Ishikawa (cell line): ENCODE results near the gene SELL.

Experiments
- CEBPB ChIP-seq: IDR thresholded peaks from 2 replicates; pipeline ENCODE4 v1.6.1; 2012
- CREB1 ChIP-seq: IDR thresholded peaks from 2 replicates; pipeline ENCODE4 v1.6.1; 2012; ENCODE audit warnings: low read depth
- EGR1 ChIP-seq: IDR thresholded peaks from 2 replicates; pipeline ENCODE4 v1.6.1; 2012
- EP300 ChIP-seq: IDR thresholded peaks from 2 replicates; pipeline ENCODE4 v1.6.1; 2012; ENCODE audit warnings: borderline replicate concordance
- FOXM1 ChIP-seq: IDR thresholded peaks from 2 replicates; pipeline ENCODE4 v1.6.1; 2012; ENCODE audit warnings: low read depth, borderline replicate concordance
- MAX ChIP-seq: IDR thresholded peaks from 2 replicates; pipeline ENCODE4 v1.6.1; 2012
- NFIC ChIP-seq: IDR thresholded peaks from 2 replicates; pipeline ENCODE4 v1.6.1; 2012
- RAD21 ChIP-seq: IDR thresholded peaks from 2 replicates; pipeline ENCODE4 v1.6.1; 2012; ENCODE audit warnings: low read depth
- REST ChIP-seq: IDR thresholded peaks from 2 replicates; pipeline ENCODE4 v1.6.1; 2012; ENCODE audit warnings: low read depth, mild to moderate bottlenecking
- TAF1 ChIP-seq: IDR thresholded peaks from 2 replicates; pipeline ENCODE4 v1.6.1; 2012; ENCODE audit warnings: low read depth, mild to moderate bottlenecking
- TCF12 ChIP-seq: IDR thresholded peaks from 2 replicates; pipeline ENCODE4 v1.6.1; 2012; ENCODE audit warnings: low read depth
- TEAD4 ChIP-seq: IDR thresholded peaks from 2 replicates; pipeline ENCODE4 v1.6.1; 2012
- USF1 ChIP-seq: IDR thresholded peaks from 2 replicates; pipeline ENCODE4 v1.6.1; 2012
- YY1 ChIP-seq: IDR thresholded peaks from 2 replicates; pipeline ENCODE4 v1.6.1; 2012; ENCODE audit warnings: low read depth
- ZBTB7A ChIP-seq: IDR thresholded peaks from 2 replicates; pipeline ENCODE4 v1.6.1; 2012; ENCODE audit warnings: low read depth

SELL gene

DNA sequence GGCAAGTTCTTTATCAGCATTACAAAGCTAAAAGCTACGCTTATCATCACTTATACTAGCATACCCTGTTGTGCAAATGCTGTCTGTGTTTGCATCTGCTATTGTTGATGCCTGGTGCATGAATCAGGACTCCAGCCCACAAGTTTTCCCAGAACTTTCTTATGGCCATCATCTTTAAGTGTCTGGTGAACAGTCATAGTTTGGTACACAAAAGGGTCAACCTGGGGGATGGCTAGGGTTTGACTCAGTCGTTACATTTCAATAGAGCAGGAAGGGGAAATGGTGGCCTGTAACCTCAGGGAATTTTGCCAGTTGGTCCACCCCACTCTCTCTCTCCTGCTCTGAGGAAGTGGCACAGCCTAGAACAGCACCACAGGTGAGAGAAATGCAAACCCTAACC is 35.4 kb downstream of the SELL start:
- no peak for TF ChIP-seq RAD21
- TF ChIP-seq NFIC: no peak
- TF ChIP-seq CEBPB: no peak
- TF ChIP-seq TEAD4: no peak
- no peak for TF ChIP-seq CREB1
- TF ChIP-seq EP300: no peak
- TF ChIP-seq ZBTB7A: no peak
- no peak for TF ChIP-seq TCF12
- TF ChIP-seq REST: no peak
- TF ChIP-seq FOXM1: no peak
- no peak for TF ChIP-seq MAX
- no peak for TF ChIP-seq USF1
- TF ChIP-seq YY1: no peak
- no peak for TF ChIP-seq EGR1

GRCh38 chr1:169670836-169671235 is 40.6 kb downstream of the SELL start:
- no peak for TF ChIP-seq TCF12
- no peak for TF ChIP-seq EGR1

DNA sequence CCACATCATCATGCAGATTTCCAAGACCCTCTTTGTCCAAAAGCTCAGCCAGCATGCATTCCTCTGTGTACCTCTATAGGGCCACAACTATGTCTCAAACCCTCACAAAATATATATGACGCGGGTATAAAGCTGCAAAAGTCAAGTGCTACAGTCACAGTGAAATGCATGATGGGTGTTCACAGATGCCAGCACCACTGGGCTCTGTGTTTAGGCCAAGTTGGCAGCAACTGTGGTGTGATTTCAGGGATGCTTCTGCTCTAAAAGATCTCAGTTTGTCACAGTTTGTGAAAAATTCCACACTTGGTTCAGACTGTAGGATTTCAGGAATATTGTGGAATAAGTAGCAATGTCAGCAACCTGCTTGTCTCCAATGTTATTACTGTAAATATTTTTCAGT is 57.5 kb downstream of the SELL start:
- TF ChIP-seq YY1 (no peak), TCF12 (no peak), TEAD4 (no peak), RAD21 (no peak), CREB1 (no peak), NFIC (no peak), TAF1 (no peak), EP300 (no peak)

DNA sequence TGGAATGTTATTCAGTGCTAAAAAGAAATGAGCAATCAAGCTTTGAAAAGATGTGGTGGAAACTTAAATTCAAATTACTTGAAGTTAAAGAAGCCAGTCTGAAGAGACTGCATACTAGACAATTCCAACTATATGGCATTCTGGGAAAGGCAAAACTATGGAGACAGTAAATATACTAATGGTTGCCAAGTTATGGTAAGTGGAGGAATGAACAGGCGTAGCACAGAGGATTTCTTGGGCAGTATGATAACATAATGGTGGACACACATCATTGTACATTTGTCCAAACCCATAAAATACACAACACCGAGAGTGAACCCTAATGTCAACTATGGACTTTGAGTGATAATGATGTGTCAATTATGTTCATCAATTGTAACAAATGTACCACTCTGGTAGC is 60.4 kb downstream of the SELL start:
- TF ChIP-seq TCF12: no peak
- TF ChIP-seq REST: no peak
- no peak for TF ChIP-seq FOXM1
- TF ChIP-seq RAD21: no peak
- TF ChIP-seq NFIC: no peak
- TF ChIP-seq EGR1: no peak
- no peak for TF ChIP-seq CEBPB
- TF ChIP-seq USF1: no peak
- no peak for TF ChIP-seq CREB1
- no peak for TF ChIP-seq EP300
- TF ChIP-seq ZBTB7A: no peak

DNA sequence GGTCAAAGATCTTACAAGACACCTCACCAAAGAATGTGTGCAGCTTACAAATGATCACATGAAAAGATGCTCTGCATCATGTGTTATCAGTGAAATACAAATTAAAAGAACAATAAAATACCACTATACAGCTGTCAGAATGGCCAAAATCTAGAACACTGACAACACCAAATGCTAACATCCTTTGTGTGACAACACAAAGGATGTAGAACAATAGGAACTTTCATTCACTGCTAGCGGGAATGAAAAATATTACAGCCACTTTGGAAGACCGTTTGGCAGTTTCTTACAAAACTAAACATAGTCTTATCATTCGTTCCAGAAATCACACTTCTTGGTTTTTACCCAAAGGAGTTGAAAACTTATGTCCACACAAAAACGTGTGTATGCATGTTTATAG is 60.9 kb downstream of the SELL start:
- TF ChIP-seq TAF1 (no peak), REST (no peak), EGR1 (no peak), FOXM1 (no peak), RAD21 (no peak), TEAD4 (no peak), USF1 (no peak), CREB1 (no peak), TCF12 (no peak), EP300 (no peak)
